ENCODE data around the gene AMIGO3.
"Not testable (repeated sequence)": the region's sequence is repeated elsewhere in the genome, so short reads cannot be mapped to it uniquely, and the experiment has no call there.

DNA sequence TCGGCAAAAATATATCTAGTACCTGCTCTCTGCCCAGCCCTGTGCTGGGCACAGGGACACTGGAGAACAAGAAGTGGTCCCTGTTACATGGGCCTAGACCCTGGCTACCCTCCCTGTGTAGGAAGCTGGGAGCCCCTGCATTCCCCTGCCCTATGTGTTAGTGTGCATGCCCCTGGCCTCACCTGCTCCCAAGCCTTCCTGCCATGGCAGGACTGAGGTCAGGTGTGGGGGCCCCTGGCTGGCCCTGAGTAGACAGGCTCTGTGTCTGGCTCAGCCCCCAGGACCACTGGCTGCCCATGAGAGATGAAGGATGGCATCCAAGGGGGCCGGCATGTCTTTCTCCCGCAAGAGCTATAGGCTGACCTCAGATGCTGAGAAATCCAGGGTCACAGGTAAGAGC, 28.6 kb downstream of the AMIGO3 start:
- TF ChIP-seq, protein P1, sequence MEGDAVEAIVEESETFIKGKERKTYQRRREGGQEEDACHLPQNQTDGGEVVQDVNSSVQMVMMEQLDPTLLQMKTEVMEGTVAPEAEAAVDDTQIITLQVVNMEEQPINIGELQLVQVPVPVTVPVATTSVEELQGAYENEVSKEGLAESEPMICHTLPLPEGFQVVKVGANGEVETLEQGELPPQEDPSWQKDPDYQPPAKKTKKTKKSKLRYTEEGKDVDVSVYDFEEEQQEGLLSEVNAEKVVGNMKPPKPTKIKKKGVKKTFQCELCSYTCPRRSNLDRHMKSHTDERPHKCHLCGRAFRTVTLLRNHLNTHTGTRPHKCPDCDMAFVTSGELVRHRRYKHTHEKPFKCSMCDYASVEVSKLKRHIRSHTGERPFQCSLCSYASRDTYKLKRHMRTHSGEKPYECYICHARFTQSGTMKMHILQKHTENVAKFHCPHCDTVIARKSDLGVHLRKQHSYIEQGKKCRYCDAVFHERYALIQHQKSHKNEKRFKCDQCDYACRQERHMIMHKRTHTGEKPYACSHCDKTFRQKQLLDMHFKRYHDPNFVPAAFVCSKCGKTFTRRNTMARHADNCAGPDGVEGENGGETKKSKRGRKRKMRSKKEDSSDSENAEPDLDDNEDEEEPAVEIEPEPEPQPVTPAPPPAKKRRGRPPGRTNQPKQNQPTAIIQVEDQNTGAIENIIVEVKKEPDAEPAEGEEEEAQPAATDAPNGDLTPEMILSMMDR (IDR thresholded peaks at IDR 0.05) = not testable (repeated sequence)
- not testable (repeated sequence) for TF ChIP-seq POLR2A (IDR thresholded peaks at IDR 0.05)

Measured in adrenal gland (tissue), 5 donors.